CD4-positive, alpha-beta memory T cell (primary cell): Measurements from ENCODE around the gene TOE1. TPM values are rescaled to one million over a fixed set of nuclear protein-coding genes. Genes with fewer than 3 reads are reported as not detected.
"Not testable (repeated sequence)": the region's sequence is repeated elsewhere in the genome, so short reads cannot be mapped to it uniquely, and the experiment has no call there.

Source experiments
- CTCF ChIA-PET: fragments of 350-600 bp; sonication (Branson Sonifier 250); formaldehyde crosslinking; loops from one replicate; lab custom pipeline; 2021; ENCODE audit warnings: inconsistent platforms; ENCODE audit not compliant: partially characterized antibody; lab: Charles Lee
- POLR2A ChIA-PET: fragments of 350-600 bp; sonication (Branson Sonifier 250); formaldehyde crosslinking; loops from one replicate; lab custom pipeline; 2021; ENCODE audit not compliant: partially characterized antibody; lab: Charles Lee
- DNase-seq, 5 donors: peaks; one replicate each; pipeline versions ENCODE4 v3.0.0 to v3.0.0-alpha.2; 2020 to 2022; ENCODE audit warnings: mixed read lengths in 1 of 5
- H3K27ac ChIP-seq: one replicate; pipeline ENCODE4 v1.7.0; 2013; ENCODE audit warnings: low read depth, low read length
- H3K27me3 ChIP-seq: 2 replicates; pipeline ENCODE4 v1.7.0; 2013; ENCODE audit warnings: mild to moderate bottlenecking, low read length, moderate library complexity; ENCODE audit not compliant: insufficient read depth
- H3K36me3 ChIP-seq: 2 replicates; pipeline ENCODE4 v1.7.0; 2013; ENCODE audit warnings: mild to moderate bottlenecking, low read length, moderate library complexity; ENCODE audit not compliant: insufficient read depth
- H3K4me1 ChIP-seq: 2 replicates; pipeline ENCODE4 v1.7.0; 2013; ENCODE audit warnings: mild to moderate bottlenecking, low read length, moderate library complexity; ENCODE audit not compliant: insufficient read depth
- H3K4me3 ChIP-seq, 2 donors: one replicate each; pipeline ENCODE4 v1.7.0; 2013; ENCODE audit warnings: low read length in 2 of 2, mild to moderate bottlenecking in 1 of 2
- H3K9me3 ChIP-seq, 2 donors: one replicate each; pipeline ENCODE4 v1.7.0; 2013; ENCODE audit warnings: low read length in 2 of 2, control low read depth in 1 of 2; ENCODE audit not compliant: control insufficient read depth in 1 of 2
- H3K27ac Mint-ChIP-seq, 7 donors: one replicate each; pipeline ENCODE4 v1.8.0; 2020 to 2021; ENCODE audit warnings: mixed read lengths in 7 of 7, mild to moderate bottlenecking in 6 of 7, inconsistent platforms in 3 of 7, moderate library complexity in 3 of 7
- H3K27me3 Mint-ChIP-seq, 2 donors: one replicate each; pipeline ENCODE4 v1.8.0; 2020 to 2021; ENCODE audit warnings: mixed read lengths in 2 of 2
- H3K36me3 Mint-ChIP-seq, 2 donors: one replicate each; pipeline ENCODE4 v1.8.0; 2020 to 2021; ENCODE audit warnings: mixed read lengths in 2 of 2, inconsistent platforms in 1 of 2, mild to moderate bottlenecking in 1 of 2
- H3K4me1 Mint-ChIP-seq, 4 donors: one replicate each; pipeline ENCODE4 v1.8.0; 2020 to 2021; ENCODE audit warnings: mixed read lengths in 4 of 4, mild to moderate bottlenecking in 1 of 4
- H3K4me3 Mint-ChIP-seq, 8 donors: one replicate each; pipeline ENCODE4 v1.8.0; 2020 to 2021; ENCODE audit warnings: mixed read lengths in 8 of 8, mild to moderate bottlenecking in 7 of 8, moderate library complexity in 6 of 8, inconsistent platforms in 3 of 8
- H3K9me3 Mint-ChIP-seq, 8 donors: one replicate each; pipeline ENCODE4 v1.8.0; 2020 to 2021; ENCODE audit warnings: mixed read lengths in 8 of 8, mild to moderate bottlenecking in 5 of 8, inconsistent platforms in 3 of 8, moderate library complexity in 1 of 8
- intact Hi-C: fragments of 100-400 bp; cut with micrococcal nuclease; formaldehyde crosslinking; loops from one replicate; pipeline ENCODE4 v1.15.1; 2023
- polyA plus RNA-seq, 2 donors: library from polyadenylated mRNA; unstranded; fragments of 300-500 nt; fragmentation: Illumina TruSeq; gene quantifications; one replicate each; pipeline ENCODE4 v1.2.3, GENCODE V29; 2021
- total RNA-seq, 2 experiments: library from RNA; stranded (reverse); gene quantifications; one replicate each; pipeline ENCODE4 v1.2.3, GENCODE V29; 2021

Gene TOE1
- 10 to 100 TPM; 18.2 to 18.9 TPM for total RNA-seq
- polyA plus RNA-seq = 10 to 100 TPM in 1 of 2 donors, 1 to 10 TPM in 1; 6.1 to 13.5 TPM

- Mint-ChIP-seq H3K4me3 (peak within 1 kb of the TSS; percentile 98 to 100 (median 100)), H3K27me3 (no peaks in the 10 kb centered on the region), H3K9me3 (peaks cover 0 to 1% (median 0%) of the 10 kb centered on the region in 8 donors), H3K4me1 (peaks cover 31 to 75% (median 51%) of the 10 kb centered on the region in 4 donors), H3K36me3 (peaks cover 26 to 47% of the 10 kb centered on the region in 2 donors), H3K27ac (peak within 1 kb of the TSS; percentile 96 to 100 (median 99))
- Histone ChIP-seq H3K27ac (peak within 1 kb of the TSS; percentile 93), H3K36me3 (peaks cover 32% of the 10 kb centered on the region), H3K4me1 (peaks cover 46% of the 10 kb centered on the region), H3K27me3 (no peaks in the 10 kb centered on the region), H3K4me3 (peak within 1 kb of the TSS; percentile 84 to 91), H3K9me3 (no peaks in the 10 kb centered on the region)
- peak; percentile 89 to 92 (median 90) for DNase-seq
- intact Hi-C loops = loop anchor here (1.0 to 2.0 kb wide), 9 partner anchors 14 to 709 kb away; partner anchors contain the start of genes CCDC163, HPDL, KIF2C and MMACHC
- ChIA-PET POLR2A (interaction anchor here (0.6 to 3.9 kb wide), 43 partner anchors 8 to 827 kb away, joined by 3 to 130 read pairs (median 7); partner anchors contain the start of genes AKR1A1, ARMH1, BTBD19 and CCDC163), CTCF (interaction anchor here (0.6 to 4.9 kb wide), 23 partner anchors 9 to 609 kb away, joined by 3 to 66 read pairs (median 6); partner anchors contain the start of genes CCDC163, EIF2B3, HECTD3 and MMACHC)
Measured at GRCh38 chr1:45339789-45340558, at the start of gene TOE1, which contains the start of gene MUTYH. Gene TOE1, plus strand, starts transcription at chr1:45340170. Its CDS starts 83 bp downstream, at chr1:45340253. Gene MUTYH, minus strand, starts transcription at chr1:45340440. Its CDS starts 5,935 bp downstream, at chr1:45334505.

GRCh38 chr1:45291002-45291401, 49.0 kb upstream of the TOE1 start:
- POLR2A ChIA-PET, H3K36me3 ChIP-seq, H3K4me1 Mint-ChIP-seq, DNase-seq, H3K27me3 Mint-ChIP-seq, H3K9me3 ChIP-seq, H3K4me3 ChIP-seq, H3K4me1 ChIP-seq, H3K27ac Mint-ChIP-seq, intact Hi-C loops, H3K9me3 Mint-ChIP-seq, H3K27ac ChIP-seq, H3K27me3 ChIP-seq, H3K36me3 Mint-ChIP-seq, H3K4me3 Mint-ChIP-seq: not testable (repeated sequence)
- CTCF ChIA-PET = interaction anchor here (2.1 to 2.8 kb wide), 2 partner anchors 10 to 272 kb away, joined by 7 to 15 read pairs; no protein-coding TSS in a partner anchor

- Mint-ChIP-seq H3K4me3 (no peak overlapping the region), H3K36me3 (no peaks in the 10 kb centered on the region), H3K27ac (no peak overlapping the region), H3K27me3 (no peaks in the 10 kb centered on the region), H3K4me1 (no peaks in the 10 kb centered on the region), H3K9me3 (no peaks in the 10 kb centered on the region)
- H3K27ac ChIP-seq = no peak overlapping the region
- CTCF ChIA-PET = interaction anchor here (0.6 to 2.8 kb wide), 4 partner anchors 9 to 392 kb away, joined by 3 to 15 read pairs (median 8); no protein-coding TSS in a partner anchor
- H3K4me1 ChIP-seq = no peaks in the 10 kb centered on the region
- POLR2A ChIA-PET = no interaction called here
- H3K27me3 ChIP-seq = no peaks in the 10 kb centered on the region
- H3K36me3 ChIP-seq = no peaks in the 10 kb centered on the region
- H3K4me3 ChIP-seq = no peak overlapping the region
- intact Hi-C loops = no loop called here
- DNase-seq = no peak
- no peaks in the 10 kb centered on the region for H3K9me3 ChIP-seq
Measured at GRCh38 chr1:45291716-45292115, 48.3 kb upstream of the TOE1 start.

GRCh38 chr1:45297666-45298356, 42.2 kb upstream of the TOE1 start:
- no peaks in the 10 kb centered on the region for H3K27me3 Mint-ChIP-seq
- H3K36me3 ChIP-seq = no peaks in the 10 kb centered on the region
- intact Hi-C loops = no loop called here
- no peaks in the 10 kb centered on the region for H3K27me3 ChIP-seq
- no peak overlapping the region for H3K27ac ChIP-seq
- H3K4me3 Mint-ChIP-seq = no peak overlapping the region
- H3K9me3 Mint-ChIP-seq = no peaks in the 10 kb centered on the region
- H3K27ac Mint-ChIP-seq = no peak overlapping the region
- no peaks in the 10 kb centered on the region for H3K9me3 ChIP-seq
- no peak overlapping the region for H3K4me3 ChIP-seq
- POLR2A ChIA-PET = interaction anchor here (1.6 to 6.4 kb wide), 2 partner anchors 92 to 285 kb away, joined by 4 to 158 read pairs; partner anchors contain the start of genes HECTD3, UROD and ZSWIM5
- no peaks in the 10 kb centered on the region for H3K36me3 Mint-ChIP-seq
- H3K4me1 Mint-ChIP-seq = peaks cover 0 to 3% (median under 1%) of the 10 kb centered on the region in 4 donors
- no peaks in the 10 kb centered on the region for H3K4me1 ChIP-seq
- CTCF ChIA-PET = interaction anchor here (1.2 to 10.0 kb wide), 2 partner anchors 166 to 283 kb away, joined by 3 to 388 read pairs; partner anchors contain the start of genes HECTD3 and UROD
- DNase-seq = no peak

- Mint-ChIP-seq H3K27me3 (no peaks in the 10 kb centered on the region), H3K27ac (no peak overlapping the region), H3K9me3 (no peaks in the 10 kb centered on the region), H3K36me3 (no peaks in the 10 kb centered on the region), H3K4me1 (peaks cover 4 to 12% (median 6%) of the 10 kb centered on the region in 4 donors), H3K4me3 (no peak overlapping the region)
- POLR2A ChIA-PET = interaction anchor here (1.0 to 6.4 kb wide), 3 partner anchors 41 to 286 kb away, joined by 3 to 158 read pairs (median 5); partner anchors contain the start of genes HECTD3, MUTYH and UROD
- intact Hi-C loops = no loop called here
- CTCF ChIA-PET = interaction anchor here (0.6 to 10.0 kb wide), 18 partner anchors 9 to 570 kb away, joined by 3 to 388 read pairs (median 4); partner anchors contain the start of genes BEST4, CCDC163, EIF2B3 and HECTD3
- peaks cover 3% of the 10 kb centered on the region for H3K4me1 ChIP-seq
- no peaks in the 10 kb centered on the region for H3K9me3 ChIP-seq
- no peaks in the 10 kb centered on the region for H3K27me3 ChIP-seq
- no peak overlapping the region for H3K27ac ChIP-seq
- H3K4me3 ChIP-seq = no peak overlapping the region
- no peak for DNase-seq
- no peaks in the 10 kb centered on the region for H3K36me3 ChIP-seq
Measured at GRCh38 chr1:45299296-45299695, 40.7 kb upstream of the TOE1 start.

- Histone ChIP-seq H3K36me3 (no peaks in the 10 kb centered on the region), H3K4me1 (peaks cover 11% of the 10 kb centered on the region), H3K27me3 (no peaks in the 10 kb centered on the region), H3K4me3 (no peak overlapping the region), H3K9me3 (no peaks in the 10 kb centered on the region), H3K27ac (no peak overlapping the region)
- intact Hi-C loops = loop anchor here (1.0 to 5.0 kb wide), 6 partner anchors 282 to 947 kb away; partner anchors contain the start of genes NASP and RAD54L
- Mint-ChIP-seq H3K9me3 (no peaks in the 10 kb centered on the region), H3K27me3 (no peaks in the 10 kb centered on the region), H3K4me3 (peak overlapping the region in 1 of 8 donors; percentile 3), H3K4me1 (peaks cover 7 to 20% (median 11%) of the 10 kb centered on the region in 4 donors), H3K27ac (peak overlapping the region in 2 of 7 donors; percentile 24 to 51), H3K36me3 (no peaks in the 10 kb centered on the region)
- CTCF ChIA-PET = interaction anchor here (0.7 to 10.0 kb wide), 23 partner anchors 8 to 571 kb away, joined by 3 to 388 read pairs (median 4); partner anchors contain the start of genes BEST4, CCDC163, EIF2B3 and HECTD3
- DNase-seq = peak; percentile 48 to 63 (median 58)
- POLR2A ChIA-PET = interaction anchor here (0.7 to 6.4 kb wide), 6 partner anchors 40 to 507 kb away, joined by 3 to 158 read pairs (median 3); partner anchors contain the start of genes HECTD3, MUTYH, UROD and ZSWIM5
Measured at GRCh38 chr1:45299981-45300668, 39.8 kb upstream of the TOE1 start.
